NB4 (cell line): Measurements from ENCODE around the gene UBR2.
"Not testable (repeated sequence)": the region's sequence is repeated elsewhere in the genome, so short reads cannot be mapped to it uniquely, and the experiment has no call there.

Source experiments
- DNase-seq: peaks from one replicate; pipeline ENCODE4 v3.0.0; 2010; ENCODE audit warnings: low read depth
- H3K4me3 ChIP-seq: one replicate; pipeline ENCODE4 v1.5.1; 2011; ENCODE audit warnings: mild to moderate bottlenecking, low read depth, low read length, moderate library complexity
- CTCF ChIP-seq: IDR thresholded peaks from one replicate; pipeline ENCODE4 v1.5.1; 2012; ENCODE audit warnings: low read depth, low read length
- MAX ChIP-seq: IDR thresholded peaks from 2 replicates; pipeline ENCODE4 v1.6.1; 2011; ENCODE audit warnings: low read depth, low read length
- MYC ChIP-seq: IDR thresholded peaks from 2 replicates; pipeline ENCODE4 v1.6.1; 2011; ENCODE audit warnings: low read depth, low read length
- POLR2A ChIP-seq: IDR thresholded peaks from 2 replicates; pipeline ENCODE4 v1.6.1; 2011; ENCODE audit warnings: mild to moderate bottlenecking; ENCODE audit not compliant: insufficient read length; ENCODE audit errors: extremely low read depth

UBR2 gene

GRCh38 chr6:42697268-42697655 lies 133.4 kb downstream of the UBR2 start:
- DNase-seq: no peak
- TF ChIP-seq MYC: no peak
- TF ChIP-seq POLR2A: no peak
- no peak for TF ChIP-seq CTCF
- no peak overlapping the region for H3K4me3 ChIP-seq

- DNase-seq: no peak
- no peak for TF ChIP-seq CTCF
- TF ChIP-seq MAX: no peak
- no peak for TF ChIP-seq POLR2A
- no peak for TF ChIP-seq MYC
- H3K4me3 ChIP-seq: no peak overlapping the region
Observed at GRCh38 chr6:42698217-42698616, 134.4 kb downstream of the UBR2 start.

- DNase-seq: no peak
- no peak for TF ChIP-seq MAX
- TF ChIP-seq CTCF: no peak
- TF ChIP-seq POLR2A: no peak
- no peak for TF ChIP-seq MYC
- H3K4me3 ChIP-seq: no peak overlapping the region
Observed at GRCh38 chr6:42702200-42702599, 138.4 kb downstream of the UBR2 start.

GRCh38 chr6:42702786-42703185 lies 139.0 kb downstream of the UBR2 start:
- not testable (repeated sequence) for H3K4me3 ChIP-seq, DNase-seq

- H3K4me3 ChIP-seq: no peak overlapping the region
- no peak for TF ChIP-seq POLR2A
- no peak for TF ChIP-seq CTCF
- TF ChIP-seq MYC: no peak
- TF ChIP-seq MAX: no peak
- DNase-seq: no peak
Observed at GRCh38 chr6:42704251-42704936, 140.6 kb downstream of the UBR2 start.

- TF ChIP-seq CTCF: no peak
- no peak for TF ChIP-seq MYC
- TF ChIP-seq MAX: no peak
- TF ChIP-seq POLR2A: no peak
- DNase-seq: no peak
- H3K4me3 ChIP-seq: no peak overlapping the region
Observed at GRCh38 chr6:42704937-42705374, 141.1 kb downstream of the UBR2 start.
